Neural progenitor cell (in vitro differentiated cells): ENCODE data around the gene GPR42.

ENCODE experiments used
- CTCF ChIP-seq: fragments of 200-600 bp; sonication (generic); IDR thresholded peaks from 2 replicates; pipeline ENCODE4 v1.5.1; 2017; ENCODE audit warnings: antibody characterized with exemption, mild to moderate bottlenecking
- EZH2 ChIP-seq: fragments of 200-600 bp; sonication (generic); IDR thresholded peaks from 2 replicates; pipeline ENCODE4 v1.6.1; 2017; ENCODE audit warnings: antibody characterized with exemption, mild to moderate bottlenecking, moderate library complexity

GRCh38 chr19:35421362-35421761, 50.5 kb downstream of the GPR42 start:
- TF ChIP-seq CTCF = no peak
- no peak for TF ChIP-seq EZH2
